Measurements from ENCODE around the gene NDRG3.

The NDRG3 gene

DNA sequence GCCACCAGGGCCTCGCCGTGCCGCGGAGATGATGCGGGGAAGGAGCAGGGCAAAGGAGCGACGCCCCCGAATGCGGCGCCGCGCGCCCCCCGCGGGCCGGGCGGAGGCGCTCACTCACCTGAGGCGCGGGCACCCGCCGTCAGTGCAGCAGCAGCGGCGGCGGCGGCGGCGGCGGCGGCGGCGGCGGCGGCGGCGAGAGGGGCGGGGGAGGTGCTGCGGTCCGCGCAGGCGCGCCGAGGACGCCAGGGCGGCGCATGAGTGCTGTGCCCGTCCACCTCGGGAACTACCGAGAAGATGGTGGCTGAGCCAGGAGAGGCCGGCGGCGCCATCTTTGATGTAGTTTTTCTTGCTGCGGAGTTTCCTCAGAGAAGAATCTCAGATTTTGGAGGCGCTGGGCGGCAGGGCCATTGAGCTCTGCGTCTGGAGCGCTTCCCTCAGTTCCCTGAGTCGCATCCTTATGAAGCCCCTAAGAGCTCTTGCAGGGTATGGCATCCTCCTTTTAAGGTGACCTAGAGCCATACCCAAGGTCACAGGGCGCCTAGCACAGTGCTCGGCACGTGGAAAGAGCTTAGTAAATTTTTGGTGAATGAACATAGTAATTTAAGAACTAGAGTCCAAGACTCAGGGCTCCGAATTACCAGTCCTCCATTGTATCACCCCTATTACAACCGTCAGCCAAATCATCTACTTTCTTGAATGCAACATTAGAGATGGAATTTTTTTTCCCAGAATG, at the start of gene NDRG3:
TSS of gene NDRG3 (minus strand) at position 164 of the 733 bp plus-strand sequence. CDS start 24,355 bp downstream, outside the sequence.
- peak; percentile 95 for DNase-seq

DNA sequence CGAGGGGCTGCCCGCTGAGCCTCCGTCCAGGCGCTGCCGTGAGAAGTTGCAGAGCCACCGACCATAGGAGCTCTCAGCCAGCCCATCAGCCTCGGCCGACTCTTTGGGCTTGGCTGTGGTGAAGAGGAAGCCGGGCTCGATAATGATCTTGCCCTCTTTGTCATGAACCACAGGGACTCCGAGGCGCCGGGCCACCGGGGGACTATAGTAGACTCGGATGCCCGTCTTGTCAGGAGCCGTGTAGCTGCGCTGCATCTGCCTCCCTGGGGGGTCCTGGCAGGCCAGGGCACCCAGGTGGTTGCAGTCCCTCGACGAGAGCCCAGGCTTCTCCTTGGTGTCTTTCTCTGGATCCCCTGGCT, 48.2 kb upstream of the NDRG3 start:
- no peak for DNase-seq

DNA sequence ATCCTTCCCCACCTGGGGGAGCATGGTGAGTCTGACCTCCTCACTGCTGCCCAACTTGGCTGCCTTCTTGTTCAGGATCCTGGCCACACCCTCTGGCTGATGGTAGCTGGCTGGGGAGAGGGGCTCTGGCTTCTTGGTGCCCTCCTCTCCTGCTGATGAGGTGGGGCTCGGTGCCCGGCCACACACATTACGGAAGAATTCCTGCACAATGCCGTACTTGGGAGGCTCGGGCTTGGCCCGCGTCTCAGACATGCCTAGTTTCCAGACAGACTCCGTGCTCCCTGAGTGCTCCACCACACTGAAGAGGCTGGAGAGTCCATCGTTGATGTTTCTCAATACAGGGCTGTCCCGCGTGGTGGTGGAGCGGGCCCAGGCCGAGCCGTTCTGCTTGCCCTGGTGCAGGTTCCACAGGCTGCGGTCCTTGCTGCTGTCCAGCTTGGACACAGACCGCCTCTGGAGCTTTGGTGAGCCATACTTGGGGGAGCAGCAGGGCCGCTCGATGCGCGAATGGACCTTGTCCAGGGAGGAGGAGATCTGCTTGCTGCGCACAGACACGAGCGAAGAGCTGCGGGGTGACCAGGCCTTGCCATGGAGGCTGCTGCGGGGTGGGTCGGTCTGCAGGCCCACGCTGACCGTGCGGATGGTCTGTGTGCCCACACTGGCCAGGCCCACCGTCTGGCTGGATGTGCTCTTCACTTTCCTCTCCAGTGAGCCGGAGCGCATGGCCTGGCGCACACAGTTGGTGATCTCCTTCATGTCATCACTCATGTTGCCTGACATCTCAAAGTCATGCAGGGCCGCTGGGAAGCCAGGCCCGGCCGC, 47.6 kb upstream of the NDRG3 start:
- no peak for DNase-seq

DNA sequence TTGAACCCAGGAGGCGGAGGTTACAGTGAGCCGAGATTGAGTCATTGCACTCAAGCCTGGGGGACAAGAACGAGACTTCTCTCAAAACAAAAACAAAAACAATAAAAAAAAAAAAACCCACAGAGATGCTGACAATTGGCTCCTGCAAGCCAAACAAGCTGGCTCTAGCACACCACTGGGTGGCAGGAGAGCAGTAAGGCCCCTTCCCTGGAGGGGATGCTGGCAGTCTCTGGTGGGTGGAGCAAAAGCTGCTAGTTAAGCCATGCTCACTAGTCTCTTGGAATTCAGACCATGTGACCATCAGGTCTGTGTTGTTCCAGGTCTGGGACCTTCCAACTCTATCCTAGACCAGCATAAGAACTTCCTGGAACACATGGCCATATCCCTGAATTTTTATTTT, 46.5 kb upstream of the NDRG3 start:
- no peak for DNase-seq

DNA sequence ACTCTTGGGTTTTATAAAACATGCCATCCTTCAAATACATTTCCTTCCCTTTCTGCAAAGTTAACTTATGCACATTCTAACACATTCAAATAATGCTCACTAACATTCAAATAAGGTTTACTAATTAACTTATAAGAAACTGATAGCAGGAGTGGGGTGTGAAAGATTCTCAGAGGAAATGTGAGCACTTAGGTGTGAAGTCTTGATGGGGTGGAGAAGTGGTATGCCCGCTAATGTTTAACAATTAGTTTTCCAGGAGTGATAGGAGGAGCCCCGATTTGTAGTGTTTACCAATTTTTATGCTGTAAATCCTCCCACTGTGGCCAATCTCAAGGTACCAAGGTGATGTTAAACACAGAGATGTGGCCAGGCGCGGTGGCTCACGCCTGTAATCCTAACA, 46.0 kb upstream of the NDRG3 start:
- no peak for DNase-seq

DNA sequence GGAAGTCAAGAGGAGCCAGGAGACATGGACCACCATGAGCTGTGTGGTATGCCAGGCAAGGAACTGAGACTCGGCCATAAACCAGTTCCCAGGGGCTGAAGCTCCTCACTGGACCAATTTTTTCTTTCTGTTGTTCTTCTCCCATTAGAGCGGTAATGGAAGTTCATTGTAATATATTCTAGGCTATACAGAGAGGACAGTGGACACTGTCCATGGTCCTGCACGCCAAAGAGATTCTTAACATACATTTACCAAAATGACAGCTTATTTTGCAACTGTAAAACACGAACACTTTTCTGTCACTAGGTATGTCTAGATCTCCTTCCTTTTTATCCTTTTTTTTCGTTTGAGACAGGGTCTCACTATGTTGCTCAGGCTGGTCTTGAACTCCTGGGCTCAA, 40.8 kb upstream of the NDRG3 start:
- DNase-seq: no peak

DNA sequence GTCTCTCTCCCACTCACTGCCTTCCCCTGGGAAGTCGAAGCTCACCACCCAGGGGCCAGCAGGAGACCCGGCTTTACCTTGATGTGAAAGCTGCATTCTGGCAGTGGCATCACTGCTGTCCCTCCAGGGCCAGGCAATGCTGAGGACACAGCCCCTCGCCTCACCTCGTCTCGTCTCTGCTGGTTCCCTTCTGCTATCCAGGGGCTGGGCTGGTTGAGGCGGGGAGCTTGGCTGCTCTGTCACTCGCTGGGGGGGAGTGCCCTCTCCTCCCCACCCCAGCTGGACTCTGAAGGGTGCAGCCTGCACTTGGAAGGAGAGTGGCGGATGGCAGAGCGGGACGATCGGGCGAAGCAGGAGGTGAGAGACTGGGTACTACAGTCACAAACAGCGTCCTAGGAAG, 40.4 kb upstream of the NDRG3 start:
- no peak for DNase-seq

DNA sequence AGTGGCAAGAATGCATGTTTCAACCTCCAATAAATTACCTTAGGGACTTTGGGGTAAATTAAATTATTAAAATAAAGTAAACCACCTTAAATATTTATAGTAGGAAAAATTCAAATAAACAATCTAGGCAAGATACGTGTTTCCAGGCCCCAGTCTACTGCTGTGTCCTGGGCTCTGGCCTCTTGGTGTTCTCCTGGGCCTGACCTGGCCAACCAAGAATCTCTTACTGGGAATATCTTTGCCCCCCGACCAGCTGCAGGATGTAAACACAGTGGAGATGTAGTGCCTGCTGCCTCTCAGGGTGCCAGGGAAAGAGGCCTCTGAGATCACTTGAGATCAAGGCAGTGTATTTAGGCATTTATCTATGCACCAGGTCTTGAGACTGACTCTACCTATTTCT, 39.4 kb upstream of the NDRG3 start:
- DNase-seq: no peak

DNA sequence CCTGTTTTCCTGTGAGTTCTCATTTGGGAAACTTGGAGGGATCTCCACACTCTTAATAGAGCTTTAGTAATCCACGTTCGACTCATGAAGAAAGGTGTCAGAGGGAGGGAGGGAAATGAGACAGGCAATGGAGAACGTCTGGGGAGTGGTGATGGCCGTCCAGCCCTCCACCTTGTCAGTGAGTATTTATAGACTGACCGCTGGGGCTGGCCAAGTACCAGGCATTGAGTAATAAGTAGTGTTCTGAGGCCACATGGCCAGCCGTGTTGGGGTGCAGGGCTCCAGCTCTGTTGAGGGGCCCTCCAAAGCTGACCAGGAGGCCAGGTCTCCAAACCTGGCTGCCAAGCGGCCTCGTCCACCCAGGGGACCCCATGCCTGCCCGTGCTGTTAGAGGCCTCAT, 39.0 kb upstream of the NDRG3 start:
- no peak for DNase-seq

DNA sequence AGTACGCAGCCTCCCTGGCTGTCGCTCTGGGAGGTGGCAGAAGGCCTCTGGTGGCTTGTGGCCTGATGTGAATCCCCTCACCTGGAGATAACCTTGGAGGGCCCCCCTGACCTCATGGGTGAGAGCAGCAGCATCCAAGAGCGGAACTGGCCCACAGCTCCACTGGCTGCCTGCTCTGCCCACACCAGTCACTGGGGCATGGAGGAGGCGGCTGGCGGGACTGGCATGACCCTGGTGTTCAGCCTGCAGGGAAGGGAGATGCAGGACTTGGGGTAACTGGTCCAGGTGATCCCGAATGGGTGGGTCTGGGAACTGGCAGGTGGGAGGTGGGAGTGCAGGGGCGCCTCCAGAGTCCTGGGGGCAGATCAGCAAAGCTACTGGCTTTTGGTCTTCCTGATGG, 38.2 kb upstream of the NDRG3 start:
- DNase-seq: no peak

DNA sequence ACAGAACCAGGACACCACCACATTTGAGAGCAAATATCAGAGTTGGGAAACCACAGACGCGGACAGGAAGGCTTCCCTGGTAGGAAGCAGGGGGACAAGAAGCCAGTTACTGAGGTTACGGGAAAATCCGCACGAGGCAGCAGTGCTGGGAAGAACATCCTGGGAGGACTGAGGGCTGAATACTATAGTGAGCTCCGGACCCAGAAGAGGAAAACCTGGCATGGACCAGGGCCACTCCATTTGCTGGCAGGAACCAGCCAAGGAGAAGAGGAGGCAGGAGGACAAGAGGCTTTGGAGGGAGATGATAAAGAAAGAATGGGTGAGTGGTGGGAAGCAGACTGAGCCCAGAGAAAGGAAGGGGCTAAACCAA, 33.8 kb upstream of the NDRG3 start:
- no peak for DNase-seq

DNA sequence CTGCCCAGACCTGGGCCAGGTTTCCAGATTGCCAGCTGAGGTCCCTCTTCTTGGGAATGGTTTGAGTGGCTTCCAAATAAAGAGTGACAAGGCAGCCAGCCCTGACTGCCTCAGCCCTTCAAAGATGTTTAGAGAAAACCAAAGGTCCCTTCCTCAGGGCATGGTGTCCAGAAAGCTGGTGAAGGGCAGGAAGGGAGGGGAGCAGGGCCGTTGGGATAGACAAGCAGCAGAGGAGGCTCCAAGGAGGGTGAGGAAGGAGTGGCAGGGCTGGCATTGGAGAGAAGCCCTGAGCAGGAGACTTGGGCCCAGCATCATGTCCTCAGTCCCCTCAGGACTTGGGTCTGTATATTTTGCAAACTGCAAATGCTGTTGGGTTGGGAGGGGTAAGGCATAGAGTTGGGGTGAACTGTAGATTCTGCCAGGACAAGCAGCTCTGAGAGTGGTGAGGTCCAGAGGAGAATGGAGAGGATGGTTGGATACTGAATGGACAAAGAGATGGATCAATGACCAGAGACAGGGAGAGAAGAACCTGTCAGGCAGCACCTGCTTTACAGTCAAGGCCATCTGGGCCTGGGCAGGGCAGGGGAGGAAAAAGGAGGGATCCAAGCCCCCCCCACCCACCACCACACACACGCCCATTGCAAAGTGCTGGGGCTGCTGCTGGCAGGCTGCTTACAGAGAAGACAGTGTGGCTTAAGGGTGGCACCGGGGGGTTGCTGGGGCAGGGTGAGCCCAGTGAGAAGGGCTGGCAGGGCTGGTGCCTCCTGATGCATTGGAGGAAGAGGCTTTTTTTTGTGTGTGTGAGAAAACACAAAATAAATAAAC, 33.2 kb upstream of the NDRG3 start:
- no peak for DNase-seq

DNA sequence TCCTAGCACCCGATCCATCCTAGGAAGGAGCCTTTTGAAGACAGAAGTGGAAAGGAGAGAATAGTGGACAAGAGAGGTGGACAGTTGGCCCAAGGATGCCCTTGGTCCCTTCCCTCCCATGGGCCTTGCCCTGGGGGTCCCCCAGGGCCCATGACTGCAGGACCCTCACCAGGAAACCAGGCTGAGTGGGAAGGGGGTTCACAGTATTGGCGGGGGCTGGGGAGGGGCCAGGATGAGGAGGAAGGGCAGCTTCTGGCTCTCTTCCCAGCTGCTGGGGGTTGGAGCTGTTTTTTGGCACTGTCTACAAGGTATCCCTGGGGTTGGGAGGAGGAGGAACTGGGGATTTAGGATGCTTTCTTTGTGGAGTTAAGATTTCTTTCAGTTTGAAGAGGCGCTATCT, 31.7 kb upstream of the NDRG3 start:
- DNase-seq: no peak

DNA sequence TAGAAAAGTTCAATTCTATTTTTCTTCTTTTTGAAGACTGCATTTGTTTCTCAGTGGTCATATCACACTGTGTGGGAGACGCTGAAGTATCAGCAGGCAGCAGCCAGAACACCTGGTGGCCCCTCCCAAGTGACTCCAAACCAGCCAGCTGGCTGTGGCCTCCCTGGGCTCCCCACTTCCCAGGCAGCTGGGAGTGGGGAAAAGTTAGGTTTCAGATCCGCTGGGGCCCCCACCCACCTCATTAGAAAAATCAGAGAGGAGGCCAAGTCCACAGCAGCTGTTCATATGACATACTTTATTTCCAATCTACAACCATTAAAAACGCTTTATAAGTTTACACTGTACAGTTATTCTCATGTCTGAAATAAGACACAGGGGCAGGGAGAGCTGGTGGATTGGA, 31.3 kb upstream of the NDRG3 start:
- peak; percentile 82 for DNase-seq

DNA sequence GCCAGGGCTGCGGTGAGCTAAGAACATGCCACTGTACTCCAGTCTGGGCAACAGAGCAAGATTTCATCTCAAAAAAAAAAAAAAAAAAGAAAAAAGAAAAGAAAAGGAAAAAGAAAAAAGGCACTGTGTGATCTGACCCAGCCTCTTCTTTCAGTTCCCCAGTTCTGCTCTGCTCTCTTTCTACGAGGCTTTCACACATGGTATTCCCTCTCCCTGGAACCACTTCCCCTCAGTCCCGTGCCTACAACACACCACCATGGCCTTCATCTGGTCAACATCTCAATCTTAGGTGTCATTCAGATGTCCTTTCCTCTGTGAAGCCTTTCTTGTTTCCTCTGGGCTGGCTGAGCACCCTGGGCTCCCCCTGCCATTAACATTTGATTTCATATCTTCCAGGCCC, 29.9 kb upstream of the NDRG3 start:
- no peak for DNase-seq

DNA sequence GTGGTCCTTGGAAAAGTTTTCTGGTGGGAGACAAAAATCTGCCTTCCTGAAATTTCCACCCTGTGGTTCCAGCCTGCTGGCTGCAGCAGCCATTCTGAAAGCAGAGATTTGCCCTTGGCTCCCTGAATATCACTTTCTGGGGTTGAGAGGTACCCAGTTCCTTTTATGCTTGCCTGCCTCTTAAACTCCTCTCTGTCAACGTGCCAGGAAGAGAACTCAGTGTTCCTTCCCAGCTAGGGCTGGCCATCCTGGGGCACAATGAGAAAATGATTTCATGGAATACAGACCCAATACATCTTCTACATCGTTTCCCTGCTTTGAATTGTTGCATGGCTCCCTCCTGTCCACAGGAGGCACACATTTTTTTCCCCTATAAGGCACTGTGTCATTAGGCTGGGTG, 29.3 kb upstream of the NDRG3 start:
- no peak for DNase-seq

DNA sequence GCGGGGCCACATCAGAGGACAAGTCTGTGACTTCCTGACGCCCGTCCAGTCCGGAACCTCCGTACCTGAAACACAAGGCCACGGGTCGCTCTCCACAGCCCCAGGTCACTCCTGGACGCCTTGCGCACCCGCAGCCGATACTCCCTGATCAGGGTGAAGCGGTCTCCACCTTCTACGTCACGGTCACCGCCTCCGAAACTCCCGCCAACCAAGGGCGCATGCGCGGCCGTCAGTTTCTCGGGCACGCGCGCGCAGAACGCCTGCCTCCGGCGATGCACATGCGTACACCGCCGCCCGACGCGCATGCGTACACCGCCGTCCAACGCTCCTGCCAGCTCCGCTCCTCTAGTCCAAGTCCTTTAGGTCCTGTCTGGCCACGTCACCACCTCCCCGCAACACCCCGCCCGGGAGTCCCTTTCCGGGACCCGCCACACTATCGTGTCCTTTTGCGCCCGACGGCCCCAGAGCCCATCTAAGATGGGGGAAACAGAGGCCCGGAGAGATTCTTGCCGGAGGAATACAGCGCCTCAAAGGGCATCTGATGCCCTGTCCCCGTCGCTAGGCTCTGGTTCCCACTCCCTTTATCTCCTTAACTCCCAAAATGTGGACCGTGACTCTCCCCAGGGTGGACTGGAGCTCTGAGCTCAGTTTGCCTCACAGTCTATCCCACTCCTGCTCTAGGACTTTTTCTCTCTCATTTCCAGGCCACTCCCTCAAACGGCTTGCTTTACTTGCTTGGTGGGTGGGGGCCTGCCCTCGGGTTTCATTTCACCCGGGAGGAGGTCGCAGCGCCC, 27.9 kb upstream of the NDRG3 start, which contains the start of gene DSN1:
TSS of gene DSN1 (minus strand) at position 167 of the 794 bp plus-strand sequence. CDS start 2,305 bp downstream, outside the sequence.
- DNase-seq: peak; percentile 99

DNA sequence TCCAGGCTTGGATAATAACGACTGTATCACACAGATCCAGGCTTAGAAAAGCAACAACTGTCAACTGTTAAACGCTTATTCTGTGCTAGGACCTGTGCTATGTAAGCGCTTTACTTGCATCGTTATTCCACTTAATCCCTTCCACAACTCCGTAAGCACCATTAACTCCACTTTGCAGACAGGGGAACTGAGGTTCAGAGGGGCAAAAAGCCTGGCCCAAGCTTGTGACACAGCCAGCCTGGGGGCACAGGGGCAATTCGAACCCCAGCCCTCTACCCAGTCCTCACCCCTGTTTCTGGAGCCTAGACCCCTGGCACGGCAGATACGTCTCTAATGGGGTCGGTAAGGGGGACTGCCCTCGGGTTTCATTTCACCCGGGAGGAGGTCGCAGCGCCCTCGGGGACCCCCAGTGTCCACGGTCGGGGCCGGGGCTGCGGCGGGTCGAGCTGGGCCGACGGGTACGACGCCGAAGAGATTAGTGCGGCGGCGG, 27.3 kb upstream of the NDRG3 start:
- no peak for DNase-seq

DNA sequence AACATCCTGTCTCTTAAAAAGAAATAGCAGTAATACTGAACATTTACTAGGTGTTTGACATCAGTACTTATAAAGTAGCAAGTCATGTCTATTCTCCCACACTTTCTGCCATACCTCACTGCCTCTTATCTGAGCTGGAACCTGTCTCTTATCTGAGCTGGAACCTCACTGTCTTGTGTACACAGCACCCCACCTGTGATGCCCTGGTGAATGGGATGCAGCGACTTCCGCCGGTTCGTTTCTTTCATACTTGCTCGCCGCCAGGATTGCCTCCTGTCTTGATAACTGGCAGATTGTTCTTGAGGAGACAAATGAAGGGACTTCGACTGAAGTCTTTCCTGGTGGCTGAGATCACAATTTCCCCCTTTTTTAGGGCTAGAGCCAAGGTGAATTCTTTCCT, 24.8 kb upstream of the NDRG3 start:
- DNase-seq: no peak

DNA sequence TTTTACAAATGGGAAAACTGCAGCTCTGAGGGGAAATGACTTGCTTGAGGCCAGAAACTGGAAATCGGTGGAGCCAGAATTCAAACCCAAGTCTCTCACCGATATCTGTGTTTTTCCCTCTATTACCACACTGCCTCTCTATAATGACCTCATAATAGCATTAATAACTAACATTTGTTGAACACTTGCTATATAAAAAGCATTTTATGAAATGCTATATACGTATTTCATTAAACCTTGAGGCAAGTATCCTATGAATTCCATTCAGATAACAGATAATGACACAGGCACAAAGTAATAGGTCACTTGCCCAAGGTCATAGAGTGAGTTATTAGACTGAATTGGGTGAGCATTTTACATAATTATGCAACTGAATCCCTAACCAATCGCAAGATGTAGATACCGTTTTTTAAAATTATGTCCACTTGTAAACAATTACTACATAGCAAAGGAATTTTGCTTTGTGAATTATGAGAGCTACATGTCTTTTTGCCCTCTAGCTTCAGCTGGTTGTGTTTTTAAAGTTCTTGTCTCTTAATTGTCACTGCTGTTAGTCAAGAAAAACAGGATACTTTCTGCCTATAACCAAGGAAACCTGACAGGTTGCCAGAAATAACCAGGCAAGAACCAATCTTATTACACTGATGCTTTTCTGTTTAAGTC, 23.0 kb upstream of the NDRG3 start:
- no peak for DNase-seq

DNA sequence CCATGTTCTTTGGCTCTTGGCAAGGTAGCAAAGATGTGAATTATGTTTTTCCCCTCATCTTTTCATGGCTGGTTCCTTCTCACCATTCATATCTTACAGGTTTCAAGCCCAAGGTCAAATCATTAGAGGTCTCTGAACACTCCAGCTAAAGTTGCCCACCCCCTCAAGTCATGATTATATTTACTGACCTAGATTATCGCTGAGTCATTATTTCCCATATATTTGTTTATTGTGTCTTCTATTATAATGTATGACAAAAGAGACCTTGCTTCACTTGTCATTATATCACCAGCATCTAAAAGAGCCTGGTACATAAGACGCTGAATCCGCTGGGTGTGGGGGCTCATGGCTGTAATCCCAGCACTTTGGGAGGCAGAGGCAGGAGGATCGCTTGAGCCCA, 15.2 kb upstream of the NDRG3 start:
- DNase-seq: no peak

DNA sequence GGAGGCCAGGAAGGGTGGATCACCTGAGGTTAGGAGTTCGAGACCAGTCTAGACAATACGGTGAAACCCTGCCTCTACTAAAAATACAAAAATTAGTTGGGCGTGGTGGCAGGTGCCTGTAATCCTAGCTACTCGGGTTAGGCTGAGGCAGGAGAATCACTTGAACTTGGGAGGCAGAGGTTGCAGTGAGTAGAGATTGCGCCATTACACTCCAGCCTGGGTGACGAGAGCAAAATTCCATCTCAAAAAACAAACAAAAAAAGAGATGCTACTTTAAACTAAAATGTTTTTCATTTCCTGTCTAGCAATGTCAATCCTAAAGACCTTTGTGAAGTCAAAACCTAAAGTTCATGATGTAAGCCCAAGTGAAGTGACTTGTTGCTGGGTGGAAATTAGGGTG, 14.8 kb upstream of the NDRG3 start:
- no peak for DNase-seq

Measured in right hindlimb (tissue), 1 donor.